NCI-H1092 treated with DMSO at 0.1 percent for 48 hours (cell line): ENCODE data around the gene CCND3.

ENCODE experiments used
- DNase-seq: peaks from one replicate; lab custom pipeline; 2025; lab: John Stamatoyannopoulos, UW

The CCND3 gene

GRCh38 chr6:41921712-41921998 lies 20.0 kb downstream of the CCND3 start:
- no peak for DNase-seq

- peak; percentile 94 for DNase-seq
Measured at GRCh38 chr6:41920921-41921711, 20.5 kb downstream of the CCND3 start, which contains the start of the genes BYSL and MED20. Gene BYSL, plus strand, starts transcription at chr6:41921499. Its CDS starts 64 bp downstream, at chr6:41921563. Gene MED20, minus strand, starts transcription at chr6:41921139. Its CDS starts 121 bp downstream, at chr6:41921018.

- no peak for DNase-seq
Measured at GRCh38 chr6:41917528-41917927, 24.1 kb downstream of the CCND3 start.

GRCh38 chr6:41914869-41915530 lies 26.6 kb downstream of the CCND3 start:
- no peak for DNase-seq

- DNase-seq, result no peak
Measured at GRCh38 chr6:41914343-41914742, 27.3 kb downstream of the CCND3 start.

- DNase-seq, result no peak
Measured at GRCh38 chr6:41909727-41910126, 31.9 kb downstream of the CCND3 start.

- DNase-seq, result no peak
Measured at GRCh38 chr6:41901882-41902519, 39.6 kb downstream of the CCND3 start.

- DNase-seq, result no peak
Measured at GRCh38 chr6:41900861-41901260, 40.7 kb downstream of the CCND3 start.

GRCh38 chr6:41896281-41896680 lies 45.3 kb downstream of the CCND3 start:
- no peak for DNase-seq

GRCh38 chr6:41895300-41896233 lies 46.0 kb downstream of the CCND3 start, which contains the start of gene USP49:
Gene USP49, minus strand, starts transcription at chr6:41895375. Its CDS starts 88,392 bp downstream, at chr6:41806983.
- DNase-seq, result peak; percentile 81

- peak; percentile 42 for DNase-seq
Measured at GRCh38 chr6:41894366-41895299, 47.0 kb downstream of the CCND3 start.

- DNase-seq, result no peak
Measured at GRCh38 chr6:41892921-41893564, 48.6 kb downstream of the CCND3 start.

GRCh38 chr6:41887331-41887751 lies 54.3 kb downstream of the CCND3 start:
- no peak for DNase-seq

GRCh38 chr6:41885930-41886329 lies 55.7 kb downstream of the CCND3 start:
- no peak for DNase-seq

- no peak for DNase-seq
Measured at GRCh38 chr6:41884957-41885356, 56.7 kb downstream of the CCND3 start.
